Lung (tissue), 12 donors: Measurements from ENCODE around the gene BRF1. TPM values are rescaled to one million over a fixed set of nuclear protein-coding genes. Genes with fewer than 3 reads are reported as not detected.

Source experiments
- ATAC-seq: fragments of 200-7000 bp; cut with Tn5 transposase; one replicate; pipeline ENCODE4 v1.9.1; 2020; ENCODE audit warnings: moderate number of reproducible peaks; ENCODE audit not compliant: insufficient read depth, low FRiP score
- DNase-seq, 3 donors: peaks; one replicate each; pipeline ENCODE4 v3.0.0-alpha.2; 2013 to 2017
- H3K27ac ChIP-seq, 2 donors: one replicate each; pipeline ENCODE4 v1.5.1; 2013; ENCODE audit warnings: mild to moderate bottlenecking in 2 of 2, moderate library complexity in 2 of 2, control low read depth in 1 of 2, inconsistent platforms in 1 of 2, low read depth in 1 of 2, low read length in 1 of 2
- H3K27me3 ChIP-seq, 3 donors: one replicate each; pipeline ENCODE4 v1.5.1; 2013; ENCODE audit warnings: low read length in 2 of 3; ENCODE audit not compliant: control insufficient read depth in 3 of 3, insufficient read depth in 3 of 3
- H3K36me3 ChIP-seq, 4 donors: one replicate each; pipeline ENCODE4 v1.5.1; 2013; ENCODE audit warnings: low read length in 4 of 4, mild to moderate bottlenecking in 1 of 4, moderate library complexity in 1 of 4; ENCODE audit not compliant: control insufficient read depth in 4 of 4, insufficient read depth in 4 of 4
- H3K4me1 ChIP-seq, 5 donors: one replicate each; pipeline ENCODE4 v1.5.1; 2013; ENCODE audit warnings: low read length in 5 of 5, mild to moderate bottlenecking in 2 of 5, moderate library complexity in 1 of 5; ENCODE audit not compliant: control insufficient read depth in 5 of 5, insufficient read depth in 5 of 5
- H3K4me3 ChIP-seq: one replicate; pipeline ENCODE4 v1.5.1; 2013; ENCODE audit warnings: mild to moderate bottlenecking, control low read depth, moderate library complexity
- H3K9ac ChIP-seq, 2 donors: one replicate each; pipeline ENCODE4 v1.5.1; 2013; ENCODE audit warnings: low read length in 2 of 2, control low read depth in 1 of 2; ENCODE audit not compliant: insufficient read depth in 1 of 2
- H3K9me3 ChIP-seq, 4 donors: one replicate each; pipeline ENCODE4 v1.5.1; 2013; ENCODE audit warnings: low read length in 3 of 4, mild to moderate bottlenecking in 1 of 4, moderate library complexity in 1 of 4; ENCODE audit not compliant: control insufficient read depth in 4 of 4, insufficient read depth in 3 of 4
- WGBS, 2 donors: extraction: QIAGEN DNeasy Blood & Tissue Kit; methylation state at CpG; one replicate each; pipeline ENCODE4 v1.1.7; 2013; 5-methylcytosine and 5-hydroxymethylcytosine counted together
- polyA plus RNA-seq, 2 donors: library from polyadenylated mRNA; stranded (reverse); fragments of 200-250 nt; gene quantifications; one replicate each; pipeline ENCODE4 v1.2.1, GENCODE V29; 2013
- total RNA-seq, 2 donors: library from RNA; depleted of rRNA in 1 of 2; stranded (reverse); fragments of >200 nt in 1 of 2; gene quantifications; one replicate each; pipeline ENCODE4 v1.2.1, GENCODE V29; 2014 to 2021
- TF ChIP-seq, protein P1 (sequence below): IDR thresholded peaks from 2 replicates; pipeline ENCODE4 v1.5.1; 2012; ENCODE audit warnings: mild to moderate bottlenecking; ENCODE audit errors: control extremely low read depth, extremely low read depth
- donor health status: control.
- donor health status: control.
- donor health status: Bipolar disorder and iron deficiency.
- donor health status: healthy.
- donor health status: DM: yes; HTN: yes; CAD: no.

Gene BRF1
- total and polyA plus RNA-seq, 4 donors, result 14.2 to 55.3 (median 37.2) TPM

GRCh38 chr14:105223770-105224544 is 76.8 kb downstream of the BRF1 start:
- 70 to 86% methylated on average over 15 of the region's 15 CpGs for WGBS, 2 donors
- H3K4me3 ChIP-seq, result no peak overlapping the region
- ATAC-seq (peak; percentile 45), DNase-seq (no peak)
- TF ChIP-seq, protein P1, sequence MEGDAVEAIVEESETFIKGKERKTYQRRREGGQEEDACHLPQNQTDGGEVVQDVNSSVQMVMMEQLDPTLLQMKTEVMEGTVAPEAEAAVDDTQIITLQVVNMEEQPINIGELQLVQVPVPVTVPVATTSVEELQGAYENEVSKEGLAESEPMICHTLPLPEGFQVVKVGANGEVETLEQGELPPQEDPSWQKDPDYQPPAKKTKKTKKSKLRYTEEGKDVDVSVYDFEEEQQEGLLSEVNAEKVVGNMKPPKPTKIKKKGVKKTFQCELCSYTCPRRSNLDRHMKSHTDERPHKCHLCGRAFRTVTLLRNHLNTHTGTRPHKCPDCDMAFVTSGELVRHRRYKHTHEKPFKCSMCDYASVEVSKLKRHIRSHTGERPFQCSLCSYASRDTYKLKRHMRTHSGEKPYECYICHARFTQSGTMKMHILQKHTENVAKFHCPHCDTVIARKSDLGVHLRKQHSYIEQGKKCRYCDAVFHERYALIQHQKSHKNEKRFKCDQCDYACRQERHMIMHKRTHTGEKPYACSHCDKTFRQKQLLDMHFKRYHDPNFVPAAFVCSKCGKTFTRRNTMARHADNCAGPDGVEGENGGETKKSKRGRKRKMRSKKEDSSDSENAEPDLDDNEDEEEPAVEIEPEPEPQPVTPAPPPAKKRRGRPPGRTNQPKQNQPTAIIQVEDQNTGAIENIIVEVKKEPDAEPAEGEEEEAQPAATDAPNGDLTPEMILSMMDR, result no peak
- H3K9ac ChIP-seq, result no peak overlapping the region
- H3K27me3 ChIP-seq, result no peaks in the 10 kb centered on the region
- peaks cover 0 to 8% (median 0%) of the 10 kb centered on the region in 5 donors for H3K4me1 ChIP-seq
- H3K9me3 ChIP-seq, result no peaks in the 10 kb centered on the region
- H3K27ac ChIP-seq, result peak overlapping the region in 1 of 2 donors; percentile 37
- peaks cover 7 to 43% (median 33%) of the 10 kb centered on the region in 4 donors for H3K36me3 ChIP-seq

- TF ChIP-seq, protein P1, result no peak
- no peak for ATAC-seq
- Histone ChIP-seq H3K36me3 (peaks cover 7 to 49% (median 36%) of the 10 kb centered on the region in 4 donors), H3K9ac (no peak overlapping the region), H3K27me3 (no peaks in the 10 kb centered on the region), H3K4me1 (peaks cover 0 to 6% (median 0%) of the 10 kb centered on the region in 5 donors), H3K27ac (peak overlapping the region in 1 of 2 donors; percentile 50), H3K4me3 (no peak overlapping the region), H3K9me3 (no peaks in the 10 kb centered on the region)
- 90 to 94% methylated on average over 16 of the region's 16 CpGs for WGBS, 2 donors
- DNase-seq, result no peak
Measured at GRCh38 chr14:105223260-105223659, 77.5 kb downstream of the BRF1 start.

- no peak overlapping the region for H3K9ac ChIP-seq
- 97% methylated on average over 27 of the region's 27 CpGs for WGBS, 2 donors
- H3K36me3 ChIP-seq, result peaks cover 7 to 56% (median 37%) of the 10 kb centered on the region in 4 donors
- H3K27ac ChIP-seq, result no peak overlapping the region
- DNase-seq, result no peak
- H3K9me3 ChIP-seq, result no peaks in the 10 kb centered on the region
- H3K4me3 ChIP-seq, result no peak overlapping the region
- H3K27me3 ChIP-seq, result no peaks in the 10 kb centered on the region
- H3K4me1 ChIP-seq, result peaks cover 0 to 6% (median 0%) of the 10 kb centered on the region in 5 donors
- no peak for ATAC-seq
- TF ChIP-seq, protein P1, result no peak
Measured at GRCh38 chr14:105221598-105222178, 79.1 kb downstream of the BRF1 start.
